Measurements from ENCODE around the gene TMEM164. TPM values are rescaled to one million over a fixed set of nuclear protein-coding genes. Genes with fewer than 3 reads are reported as not detected.

TMEM164 gene
- total and polyA plus RNA-seq, 2 of the 4 experiments (the other 2 are of a cell fraction): 6.3 to 7.1 TPM

DNA sequence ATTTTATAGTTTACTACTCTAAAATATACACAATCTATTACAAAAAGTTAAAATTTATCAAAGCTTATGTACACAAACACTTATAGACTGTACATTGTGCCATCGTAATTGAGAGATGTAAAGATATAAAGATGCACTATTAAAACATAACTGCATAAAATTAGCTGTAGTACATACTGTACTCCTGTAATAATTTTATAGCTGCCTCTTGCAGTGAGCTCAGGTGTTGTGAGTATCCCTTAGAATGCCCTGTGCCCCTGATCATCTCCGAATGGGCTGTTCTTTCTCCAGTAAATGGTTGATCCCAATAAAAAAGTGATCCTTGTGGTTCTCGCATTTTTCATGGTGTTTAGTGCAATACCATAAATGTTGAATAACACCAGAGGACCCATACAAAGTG, 101.2 kb downstream of the TMEM164 start:
- in situ Hi-C loops (cut with MboI; ENCODE audit: low sequenced_read_pairs): no loop called here
- ChIA-PET CTCF (interaction anchor here (0.7 kb wide), 1 partner anchor 19 kb away, joined by 3 read pairs; no protein-coding TSS in a partner anchor), POLR2A (ENCODE audit: unreplicated experiment) (no interaction called here)
- Histone ChIP-seq H3K4me1 (ENCODE audit: control insufficient read depth, insufficient read depth, low read length) (peaks cover 2% of the 10 kb centered on the region; the same call in 1 of the 2 replicates), H3K9me3 (ENCODE audit: control insufficient read depth, insufficient read depth, low read length) (no peaks in the 10 kb centered on the region), H3K56ac (ENCODE audit: extremely low read depth, insufficient read depth, low read length) (no peak overlapping the region), H2BK20ac (ENCODE audit: low read depth, low read length) (no peak overlapping the region), H2AK9ac (replicated peaks; ENCODE audit: low read depth, low read length, poor library complexity) (no peak overlapping the region), H2BK5ac (ENCODE audit: low read depth, low read length, poor library complexity, severe bottlenecking) (no peak overlapping the region), H3K18ac (ENCODE audit: low read depth, low read length) (no peak overlapping the region), H2BK120ac (ENCODE audit: low read depth, low read length) (no peak overlapping the region), H3K4ac (ENCODE audit: low read depth, low read length) (no peak overlapping the region), H3K9me1 (ENCODE audit: insufficient read depth, low read length) (no peaks in the 10 kb centered on the region), H3K23ac (ENCODE audit: low read depth, low read length) (no peak overlapping the region), H2AFZ (replicated peaks; ENCODE audit: low read length, poor library complexity) (no peak overlapping the region), H3K27me3 (ENCODE audit: control insufficient read depth, insufficient read depth, low read length) (peaks cover 2% of the 10 kb centered on the region), H2AK5ac (ENCODE audit: low read depth, low read length) (no peak overlapping the region), H4K91ac (ENCODE audit: insufficient read depth, low read depth, low read length) (no peak overlapping the region), H3K14ac (replicated peaks; ENCODE audit: low read depth, low read length) (no peak overlapping the region), H4K8ac (ENCODE audit: low read depth in 2 of 2, low read length in 2 of 2) (no peak overlapping the region), H3K36me3 (ENCODE audit: control insufficient read depth, insufficient read depth, low read length) (no peaks in the 10 kb centered on the region), H3K27ac (ENCODE audit: insufficient read depth, low read length) (no peak overlapping the region), H3K79me1 (ENCODE audit: low read depth in 1 of 2, low read length in 2 of 2) (no peaks in the 10 kb centered on the region; a peak in 2 of 4 replicates), H2BK15ac (ENCODE audit: low read depth, low read length) (no peak overlapping the region), H4K5ac (ENCODE audit: low read depth, low read length) (no peak overlapping the region), H4K20me1 (ENCODE audit: insufficient read depth, low read length) (no peaks in the 10 kb centered on the region; the same call in 1 of the 2 replicates), H3K4me2 (ENCODE audit: low read depth, low read length) (no peak overlapping the region), H3K9ac (ENCODE audit: low read depth, low read length) (no peak overlapping the region), H3K4me3 (ENCODE audit: insufficient read depth, low read depth, low read length) (no peak overlapping the region)
- ATAC-seq (ENCODE audit: low read depth) (no peak), DNase-seq (no peak)
- dilution Hi-C loops (cut with HindIII; ENCODE audit: low sequenced_read_pairs, unreplicated experiment): no loop called here
- no peak for TF ChIP-seq BHLHE40 (IDR thresholded peaks at IDR 0.05; ENCODE audit: low read depth, low read length)
- no peak for TF ChIP-seq MXI1 (IDR thresholded peaks at IDR 0.05; ENCODE audit: borderline replicate concordance, low read depth, low read length)
- TF ChIP-seq RFX5 (IDR thresholded peaks at IDR 0.05; ENCODE audit: low read depth, low read length): no peak
- TF ChIP-seq, protein P1, sequence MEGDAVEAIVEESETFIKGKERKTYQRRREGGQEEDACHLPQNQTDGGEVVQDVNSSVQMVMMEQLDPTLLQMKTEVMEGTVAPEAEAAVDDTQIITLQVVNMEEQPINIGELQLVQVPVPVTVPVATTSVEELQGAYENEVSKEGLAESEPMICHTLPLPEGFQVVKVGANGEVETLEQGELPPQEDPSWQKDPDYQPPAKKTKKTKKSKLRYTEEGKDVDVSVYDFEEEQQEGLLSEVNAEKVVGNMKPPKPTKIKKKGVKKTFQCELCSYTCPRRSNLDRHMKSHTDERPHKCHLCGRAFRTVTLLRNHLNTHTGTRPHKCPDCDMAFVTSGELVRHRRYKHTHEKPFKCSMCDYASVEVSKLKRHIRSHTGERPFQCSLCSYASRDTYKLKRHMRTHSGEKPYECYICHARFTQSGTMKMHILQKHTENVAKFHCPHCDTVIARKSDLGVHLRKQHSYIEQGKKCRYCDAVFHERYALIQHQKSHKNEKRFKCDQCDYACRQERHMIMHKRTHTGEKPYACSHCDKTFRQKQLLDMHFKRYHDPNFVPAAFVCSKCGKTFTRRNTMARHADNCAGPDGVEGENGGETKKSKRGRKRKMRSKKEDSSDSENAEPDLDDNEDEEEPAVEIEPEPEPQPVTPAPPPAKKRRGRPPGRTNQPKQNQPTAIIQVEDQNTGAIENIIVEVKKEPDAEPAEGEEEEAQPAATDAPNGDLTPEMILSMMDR (conservative IDR thresholded peaks at IDR 0.05; ENCODE audit: low read depth, low read length): no peak
- TF ChIP-seq FOS (IDR thresholded peaks at IDR 0.05; ENCODE audit: low read depth, low read length): no peak
- no peak for TF ChIP-seq RAD21 (IDR thresholded peaks at IDR 0.05; ENCODE audit: low read length)
- TF ChIP-seq RCOR1 (IDR thresholded peaks at IDR 0.05; ENCODE audit: insufficient replicate concordance, low read length): no peak
- no peak for TF ChIP-seq SMC3 (IDR thresholded peaks at IDR 0.05; ENCODE audit: low read depth, low read length)
- TF ChIP-seq, protein P2, sequence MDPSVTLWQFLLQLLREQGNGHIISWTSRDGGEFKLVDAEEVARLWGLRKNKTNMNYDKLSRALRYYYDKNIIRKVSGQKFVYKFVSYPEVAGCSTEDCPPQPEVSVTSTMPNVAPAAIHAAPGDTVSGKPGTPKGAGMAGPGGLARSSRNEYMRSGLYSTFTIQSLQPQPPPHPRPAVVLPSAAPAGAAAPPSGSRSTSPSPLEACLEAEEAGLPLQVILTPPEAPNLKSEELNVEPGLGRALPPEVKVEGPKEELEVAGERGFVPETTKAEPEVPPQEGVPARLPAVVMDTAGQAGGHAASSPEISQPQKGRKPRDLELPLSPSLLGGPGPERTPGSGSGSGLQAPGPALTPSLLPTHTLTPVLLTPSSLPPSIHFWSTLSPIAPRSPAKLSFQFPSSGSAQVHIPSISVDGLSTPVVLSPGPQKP (IDR thresholded peaks at IDR 0.05; ENCODE audit: borderline replicate concordance, low read depth, low read length): no peak
- TF ChIP-seq MAFK (IDR thresholded peaks at IDR 0.05; ENCODE audit: low read depth, low read length): no peak
- TF ChIP-seq USF2 (IDR thresholded peaks at IDR 0.05; ENCODE audit: low read depth, low read length): no peak
- no peak for TF ChIP-seq POLR2A (IDR thresholded peaks at IDR 0.05; ENCODE audit: low read depth, low read length)
- no peak for TF ChIP-seq NFE2L2 (IDR thresholded peaks at IDR 0.05; ENCODE audit: low read depth, low read length)
- no peak for TF ChIP-seq CHD1 (IDR thresholded peaks at IDR 0.05; ENCODE audit: low read depth, low read length)
- TF ChIP-seq CEBPB (IDR thresholded peaks at IDR 0.05; ENCODE audit: low read depth, low read length): no peak
- TF ChIP-seq MAZ (IDR thresholded peaks at IDR 0.05; ENCODE audit: borderline replicate concordance, low read depth, low read length): no peak
- no CpG with 5 or more reads among the region's 3 CpGs for WGBS, 2 experiments (ENCODE audit: extremely low coverage in 2 of 2, insufficient read length in 1 of 2)
- intact Hi-C loops (cut with micrococcal nuclease): no loop called here
- no TSS peak for BruUV-seq (replicated peaks)

Data from IMR-90 (cell line).